Measurements from ENCODE around the gene CDH1. TPM values are rescaled to one million over a fixed set of nuclear protein-coding genes. Genes with fewer than 3 reads are reported as not detected.

The CDH1 gene
- total and polyA plus RNA-seq, 12 donors = 0.01 to 0.82 (median 0.34) TPM; not detected in 7

- 89 to 95% methylated on average over 3 of the region's 3 CpGs for WGBS, 2 donors
- Histone ChIP-seq H3K27me3 (peaks cover 0 to 5% (median 0%) of the 10 kb centered on the region in 7 donors), H3K36me3 (no peaks in the 10 kb centered on the region), H3K4me1 (no peaks in the 10 kb centered on the region), H3K9me3 (peaks cover 0 to 6% (median 0%) of the 10 kb centered on the region in 11 donors), H3K4me3 (no peak overlapping the region), H3K27ac (no peak overlapping the region)
- intact Hi-C loops (cut with DNase I) = loop anchor here in 2 of 10 donors (2.0 to 10.0 kb wide), 2 partner anchors 60 to 74 kb away; no protein-coding TSS in a partner anchor
- DNase-seq (no peak), ATAC-seq (no peak)
- TF ChIP-seq CTCF (IDR thresholded peaks at IDR 0.05) = no peak
Observed at GRCh38 chr16:68814516-68814915, 77.4 kb downstream of the CDH1 start.

- WGBS, 2 donors = 58 to 64% methylated on average over 8 of the region's 8 CpGs
- no peaks in the 10 kb centered on the region for H3K4me1 ChIP-seq
- no peak for ATAC-seq
- H3K36me3 ChIP-seq = no peaks in the 10 kb centered on the region
- peaks cover 0 to 4% (median 0%) of the 10 kb centered on the region in 11 donors for H3K9me3 ChIP-seq
- peaks cover 0 to 7% (median 0%) of the 10 kb centered on the region in 7 donors for H3K27me3 ChIP-seq
- intact Hi-C loops (cut with DNase I) = no loop called here
- TF ChIP-seq CTCF (IDR thresholded peaks at IDR 0.05) = no peak
- H3K4me3 ChIP-seq = no peak overlapping the region
- H3K27ac ChIP-seq = no peak overlapping the region
- DNase-seq = no peak
Observed at GRCh38 chr16:68823401-68824135, 86.5 kb downstream of the CDH1 start.

GRCh38 chr16:68825427-68825826, 88.3 kb downstream of the CDH1 start:
- Histone ChIP-seq H3K27me3 (peaks cover 0 to 15% (median 0%) of the 10 kb centered on the region in 7 donors), H3K4me3 (no peak overlapping the region), H3K27ac (no peak overlapping the region), H3K36me3 (no peaks in the 10 kb centered on the region), H3K9me3 (peaks cover 0 to 4% (median 0%) of the 10 kb centered on the region in 11 donors), H3K4me1 (no peaks in the 10 kb centered on the region)
- no peak for TF ChIP-seq CTCF (IDR thresholded peaks at IDR 0.05)
- intact Hi-C loops (cut with DNase I) = no loop called here
- DNase-seq (no peak), ATAC-seq (no peak)

- Histone ChIP-seq H3K27me3 (peaks cover 0 to 15% (median 0%) of the 10 kb centered on the region in 7 donors), H3K36me3 (no peaks in the 10 kb centered on the region), H3K4me3 (no peak overlapping the region), H3K27ac (no peak overlapping the region), H3K9me3 (peaks cover 0 to 4% (median 0%) of the 10 kb centered on the region in 11 donors), H3K4me1 (no peaks in the 10 kb centered on the region)
- 80 to 84% methylated on average over 6 of the region's 6 CpGs for WGBS, 2 donors
- TF ChIP-seq CTCF (IDR thresholded peaks at IDR 0.05) = no peak
- DNase-seq (no peak), ATAC-seq (no peak)
- intact Hi-C loops (cut with DNase I) = no loop called here
Observed at GRCh38 chr16:68826652-68827051, 89.6 kb downstream of the CDH1 start.

Measured in heart right ventricle (tissue), 16 donors.